NCI-H460 (cell line): Measurements from ENCODE around the gene MAP2K7. TPM values are rescaled to one million over a fixed set of nuclear protein-coding genes. Genes with fewer than 3 reads are reported as not detected.
"Not testable (repeated sequence)": the region's sequence is repeated elsewhere in the genome, so short reads cannot be mapped to it uniquely, and the experiment has no call there.

Source experiments
- DNase-seq: peaks from one replicate; pipeline ENCODE4 v3.0.0-alpha.2; 2016; ENCODE audit warnings: low read depth; ENCODE audit errors: extremely low read depth
- total RNA-seq: library from RNA; depleted of rRNA; stranded (reverse); fragments of >200 nt; shearing (Covaris generic); gene quantifications from 2 replicates; pipeline ENCODE4 v1.2.3, GENCODE V29; 2014

Gene MAP2K7
- total RNA-seq, 1 experiment from 2014 or later, result 13.6 TPM

- no peak for DNase-seq
Observed at GRCh38 chr19:7881910-7882309, 21.8 kb upstream of the MAP2K7 start.

GRCh38 chr19:7883105-7883504 is 20.6 kb upstream of the MAP2K7 start:
- no peak for DNase-seq

DNA sequence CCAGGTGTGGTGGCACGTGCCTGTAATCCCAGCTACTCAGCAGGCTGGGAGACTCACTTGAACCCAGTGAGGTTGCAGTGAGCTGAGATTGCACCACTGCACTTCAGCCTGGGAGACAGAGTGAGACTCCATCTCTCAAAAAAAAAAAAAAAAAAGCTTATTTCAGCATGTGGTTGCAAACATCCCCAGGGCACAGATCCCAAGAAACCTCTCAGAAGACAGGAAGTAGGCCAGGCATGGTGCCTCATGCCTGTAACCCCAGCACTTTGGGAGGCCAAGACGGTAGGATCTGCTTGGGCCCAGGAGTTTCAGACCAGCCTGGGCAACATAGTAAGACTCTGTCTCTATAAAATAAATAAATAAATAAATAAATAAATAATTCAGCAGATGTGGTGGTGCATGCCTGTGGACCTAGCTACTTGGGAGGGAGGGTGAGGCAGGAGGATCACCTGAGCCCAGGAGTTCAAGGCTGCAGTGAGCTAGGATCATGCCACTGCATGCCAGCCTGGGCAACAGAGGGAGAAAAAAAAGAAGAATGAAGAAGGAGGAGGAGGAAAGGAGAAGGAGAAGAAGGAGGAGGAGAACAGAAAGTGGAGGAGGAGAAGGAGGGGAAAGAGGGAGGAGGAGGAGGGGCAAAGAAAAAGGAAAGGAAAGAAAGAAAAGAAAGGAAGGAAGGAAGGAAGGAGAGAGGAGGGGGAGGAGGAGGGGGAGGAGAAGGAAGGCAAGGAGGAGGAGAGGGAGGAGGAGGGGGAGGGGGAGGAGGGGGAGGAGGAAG is 19.7 kb upstream of the MAP2K7 start:
- DNase-seq, result no peak

DNA sequence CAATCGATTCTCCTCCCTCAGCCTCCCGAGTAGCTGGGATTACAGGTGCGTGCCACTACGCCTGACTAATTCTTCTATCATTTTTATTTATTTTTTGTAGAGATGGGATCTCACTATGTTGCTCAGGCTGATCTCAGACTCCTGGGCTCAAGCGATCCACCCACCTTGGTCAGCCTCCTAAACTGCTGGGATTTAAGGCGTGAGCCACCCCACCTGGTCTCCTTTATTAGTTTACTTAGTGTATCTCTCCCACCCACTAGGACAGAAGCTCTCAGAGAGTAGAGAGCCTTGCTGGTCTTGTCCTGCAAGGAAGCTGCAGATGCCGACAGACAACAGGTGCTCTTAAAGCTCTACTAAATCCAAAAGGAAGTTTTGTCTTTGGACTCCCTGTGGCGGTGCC is 17.9 kb upstream of the MAP2K7 start:
- DNase-seq, result no peak

GRCh38 chr19:7887408-7888144 is 16.1 kb upstream of the MAP2K7 start:
- DNase-seq, result no peak

GRCh38 chr19:7888145-7888825 is 15.4 kb upstream of the MAP2K7 start, which contains the start of gene LRRC8E:
TSS of gene LRRC8E (plus strand) at chr19:7888510. CDS start at chr19:7895604, 7,094 bp downstream.
- DNase-seq, result peak; percentile 51

GRCh38 chr19:7888826-7889217 is 14.9 kb upstream of the MAP2K7 start:
- DNase-seq, result no peak

DNA sequence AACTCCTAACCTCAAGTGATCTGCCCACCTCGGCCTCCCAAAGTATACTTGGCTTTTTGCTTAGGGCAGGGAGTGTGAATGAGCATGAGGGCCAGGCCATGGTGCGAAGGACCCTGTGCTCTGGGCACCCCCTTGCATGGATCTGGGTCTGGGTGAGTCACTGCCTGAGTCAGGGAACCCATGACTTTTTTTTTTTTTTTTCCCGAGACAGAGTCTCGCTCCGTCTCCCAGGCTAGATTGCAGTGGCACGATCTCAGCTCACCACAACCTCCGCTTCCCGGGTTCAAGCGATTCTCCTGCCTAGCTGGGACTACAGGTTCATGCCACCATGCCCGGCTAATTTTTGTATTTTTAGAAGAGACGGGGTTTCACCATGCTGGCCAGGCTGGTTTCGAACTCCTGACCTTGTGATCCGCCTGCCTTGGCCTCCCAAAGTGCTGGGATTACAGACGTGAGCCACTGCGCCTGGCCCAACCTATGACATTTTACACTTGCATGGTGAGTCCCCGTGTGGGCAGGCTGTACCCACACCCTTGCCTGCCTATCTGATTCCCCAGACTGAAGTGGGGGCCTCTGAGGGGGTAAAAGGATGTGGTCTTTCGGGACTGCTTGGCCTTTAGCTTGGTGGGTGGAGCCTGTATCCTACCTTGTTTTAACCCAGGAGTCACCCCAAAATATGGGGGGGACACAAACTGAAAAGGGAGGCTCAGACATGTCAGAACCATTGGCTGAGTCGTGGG is 10.1 kb upstream of the MAP2K7 start:
- not testable (repeated sequence) for DNase-seq

GRCh38 chr19:7894612-7895309 is 8.9 kb upstream of the MAP2K7 start:
- no peak for DNase-seq

DNA sequence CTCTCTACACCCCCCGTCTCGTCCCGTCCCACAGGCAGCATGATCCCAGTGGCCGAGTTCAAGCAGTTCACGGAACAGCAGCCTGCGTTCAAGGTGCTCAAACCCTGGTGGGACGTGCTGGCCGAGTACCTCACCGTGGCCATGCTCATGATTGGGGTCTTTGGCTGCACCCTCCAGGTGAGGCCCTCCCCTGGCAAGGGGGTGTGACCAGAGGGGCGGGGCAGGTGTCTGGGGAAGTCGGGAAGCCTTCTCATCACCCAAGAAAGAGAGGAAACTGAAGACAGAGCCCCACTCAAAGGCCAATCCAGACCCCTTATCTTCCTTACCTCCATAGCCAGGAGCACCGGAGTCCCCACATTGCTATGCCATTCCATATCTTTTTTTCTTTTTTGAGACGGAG is 8.1 kb upstream of the MAP2K7 start:
- DNase-seq, result no peak

DNA sequence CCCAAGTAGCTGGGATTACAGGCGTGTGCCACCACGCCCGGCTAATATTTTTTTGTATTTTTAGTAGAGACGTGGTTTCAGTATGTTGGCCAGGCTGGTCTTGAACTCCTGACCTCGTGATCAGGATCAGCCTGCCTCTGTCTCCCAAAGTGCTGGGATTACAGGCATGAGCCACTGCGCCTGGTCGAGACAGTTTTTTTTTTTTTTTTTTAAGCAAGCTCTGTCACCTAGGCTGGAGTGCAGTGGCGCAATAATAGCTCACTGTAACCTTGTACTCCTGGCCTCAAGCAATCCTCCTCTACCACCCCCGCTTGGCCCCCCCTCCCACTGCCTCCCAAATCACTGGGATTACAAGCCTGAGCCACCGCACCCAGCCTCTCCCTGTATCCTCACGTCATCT is 6.4 kb upstream of the MAP2K7 start:
- no peak for DNase-seq

- DNase-seq, result no peak
Observed at GRCh38 chr19:7898967-7899366, 4.7 kb upstream of the MAP2K7 start.

- DNase-seq, result no peak
Observed at GRCh38 chr19:7899751-7900378, 3.8 kb upstream of the MAP2K7 start.

DNA sequence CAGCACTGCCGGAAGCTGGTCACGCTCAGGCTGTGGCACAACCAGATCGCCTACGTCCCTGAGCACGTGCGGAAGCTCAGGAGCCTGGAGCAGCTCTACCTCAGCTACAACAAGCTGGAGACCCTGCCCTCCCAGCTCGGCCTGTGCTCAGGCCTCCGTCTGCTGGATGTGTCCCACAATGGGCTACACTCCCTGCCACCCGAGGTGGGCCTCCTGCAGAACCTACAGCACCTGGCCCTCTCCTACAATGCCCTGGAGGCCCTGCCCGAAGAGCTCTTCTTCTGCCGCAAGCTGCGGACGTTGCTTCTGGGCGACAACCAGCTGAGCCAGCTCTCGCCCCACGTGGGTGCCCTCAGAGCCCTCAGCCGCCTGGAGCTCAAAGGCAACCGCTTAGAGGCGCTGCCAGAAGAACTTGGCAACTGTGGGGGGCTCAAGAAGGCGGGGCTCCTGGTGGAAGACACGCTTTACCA is 3.2 kb upstream of the MAP2K7 start:
- DNase-seq, result no peak

- no peak for DNase-seq
Observed at GRCh38 chr19:7900931-7901330, 2.7 kb upstream of the MAP2K7 start.

DNA sequence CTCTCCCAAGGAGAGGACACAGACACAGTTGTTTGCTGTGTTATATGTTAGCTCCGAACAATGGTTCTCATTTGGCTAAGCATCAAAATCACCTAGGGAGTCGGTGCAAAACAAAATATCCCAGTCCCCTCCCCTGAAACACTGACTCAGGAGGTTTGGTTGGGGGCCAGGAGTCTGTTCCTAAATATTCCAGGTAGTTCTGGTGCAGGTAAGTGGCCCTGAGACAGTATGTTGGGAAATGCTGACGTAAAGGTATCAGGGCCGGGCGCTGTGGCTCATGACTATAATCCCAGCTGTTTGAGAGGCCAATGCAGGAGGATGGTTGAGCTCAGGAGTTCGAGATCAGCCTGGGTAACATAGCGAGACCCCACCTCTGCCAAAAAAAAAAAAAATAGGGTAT is 2.3 kb upstream of the MAP2K7 start:
- no peak for DNase-seq

GRCh38 chr19:7902796-7903243 is 857 bp upstream of the MAP2K7 start:
- DNase-seq, result no peak

- DNase-seq, result no peak
Observed at GRCh38 chr19:7904074-7905020, 670 bp downstream of the MAP2K7 start.
